ENCODE data around the gene PANK1. TPM values are rescaled to one million over a fixed set of nuclear protein-coding genes. Genes with fewer than 3 reads are reported as not detected.

PANK1 gene
- total and polyA plus RNA-seq, 2 of the 4 experiments (the other 2 are of a cell fraction) = 3.0 to 8.8 TPM

GRCh38 chr10:89653410-89653869, 8.4 kb upstream of the PANK1 start:
- no peak overlapping the region for H3K18ac ChIP-seq (ENCODE audit: low read depth, low read length)
- H4K91ac ChIP-seq (ENCODE audit: insufficient read depth, low read depth, low read length) = no peak overlapping the region
- no peaks in the 10 kb centered on the region for H3K27me3 ChIP-seq (ENCODE audit: control insufficient read depth, insufficient read depth, low read length)
- in situ Hi-C loops (cut with MboI; ENCODE audit: low sequenced_read_pairs) (no loop called here), dilution Hi-C loops (cut with HindIII; ENCODE audit: low sequenced_read_pairs, unreplicated experiment) (no loop called here), intact Hi-C loops (cut with micrococcal nuclease) (no loop called here)
- no CpG with 5 or more reads among the region's 6 CpGs for WGBS, 2 experiments (ENCODE audit: extremely low coverage in 2 of 2, insufficient read length in 1 of 2)
- no peak overlapping the region for H4K8ac ChIP-seq (ENCODE audit: low read depth in 2 of 2, low read length in 2 of 2)
- no peak overlapping the region for H2BK20ac ChIP-seq (ENCODE audit: low read depth, low read length)
- ChIA-PET POLR2A (ENCODE audit: unreplicated experiment) (no interaction called here), CTCF (no interaction called here)
- H3K4me3 ChIP-seq (ENCODE audit: insufficient read depth, low read depth, low read length) = no peak overlapping the region
- no peak overlapping the region for H2BK120ac ChIP-seq (ENCODE audit: low read depth, low read length)
- no peak overlapping the region for H2AFZ ChIP-seq (replicated peaks; ENCODE audit: low read length, poor library complexity)
- ATAC-seq (ENCODE audit: low read depth) = no peak
- H3K14ac ChIP-seq (replicated peaks; ENCODE audit: low read depth, low read length) = no peak overlapping the region
- no peak overlapping the region for H2AK5ac ChIP-seq (ENCODE audit: low read depth, low read length)
- H4K20me1 ChIP-seq (ENCODE audit: insufficient read depth, low read length) = no peaks in the 10 kb centered on the region
- no peak overlapping the region for H3K56ac ChIP-seq (ENCODE audit: extremely low read depth, insufficient read depth, low read length)
- no peak overlapping the region for H3K4me2 ChIP-seq (ENCODE audit: low read depth, low read length)
- H3K79me1 ChIP-seq (ENCODE audit: low read depth in 1 of 2, low read length in 2 of 2) = no peaks in the 10 kb centered on the region
- no peak overlapping the region for H3K27ac ChIP-seq (ENCODE audit: insufficient read depth, low read length)
- H3K9me1 ChIP-seq (ENCODE audit: insufficient read depth, low read length) = no peaks in the 10 kb centered on the region
- no peak overlapping the region for H2BK15ac ChIP-seq (ENCODE audit: low read depth, low read length)
- BruUV-seq (replicated peaks) = no TSS peak
- H2AK9ac ChIP-seq (replicated peaks; ENCODE audit: low read depth, low read length, poor library complexity) = no peak overlapping the region
- DNase-seq = peak; percentile 63
- no peak overlapping the region for H4K5ac ChIP-seq (ENCODE audit: low read depth, low read length)
- no peak overlapping the region for H3K23ac ChIP-seq (ENCODE audit: low read depth, low read length)
- no peaks in the 10 kb centered on the region for H3K9me3 ChIP-seq (ENCODE audit: control insufficient read depth, insufficient read depth, low read length)
- H3K9ac ChIP-seq (ENCODE audit: low read depth, low read length) = no peak overlapping the region
- TF ChIP-seq MXI1 (IDR thresholded peaks at IDR 0.05; ENCODE audit: borderline replicate concordance, low read depth, low read length) (no peak), BHLHE40 (IDR thresholded peaks at IDR 0.05; ENCODE audit: low read depth, low read length) (no peak), CHD1 (IDR thresholded peaks at IDR 0.05; ENCODE audit: low read depth, low read length) (no peak), RAD21 (IDR thresholded peaks at IDR 0.05; ENCODE audit: low read length) (no peak), MAZ (IDR thresholded peaks at IDR 0.05; ENCODE audit: borderline replicate concordance, low read depth, low read length) (no peak), RCOR1 (IDR thresholded peaks at IDR 0.05; ENCODE audit: insufficient replicate concordance, low read length) (no peak), SMC3 (IDR thresholded peaks at IDR 0.05; ENCODE audit: low read depth, low read length) (no peak), CEBPB (IDR thresholded peaks at IDR 0.05; ENCODE audit: low read depth, low read length) (no peak)
- TF ChIP-seq, protein P1, sequence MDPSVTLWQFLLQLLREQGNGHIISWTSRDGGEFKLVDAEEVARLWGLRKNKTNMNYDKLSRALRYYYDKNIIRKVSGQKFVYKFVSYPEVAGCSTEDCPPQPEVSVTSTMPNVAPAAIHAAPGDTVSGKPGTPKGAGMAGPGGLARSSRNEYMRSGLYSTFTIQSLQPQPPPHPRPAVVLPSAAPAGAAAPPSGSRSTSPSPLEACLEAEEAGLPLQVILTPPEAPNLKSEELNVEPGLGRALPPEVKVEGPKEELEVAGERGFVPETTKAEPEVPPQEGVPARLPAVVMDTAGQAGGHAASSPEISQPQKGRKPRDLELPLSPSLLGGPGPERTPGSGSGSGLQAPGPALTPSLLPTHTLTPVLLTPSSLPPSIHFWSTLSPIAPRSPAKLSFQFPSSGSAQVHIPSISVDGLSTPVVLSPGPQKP (IDR thresholded peaks at IDR 0.05; ENCODE audit: borderline replicate concordance, low read depth, low read length) = no peak
- TF ChIP-seq, protein P2, sequence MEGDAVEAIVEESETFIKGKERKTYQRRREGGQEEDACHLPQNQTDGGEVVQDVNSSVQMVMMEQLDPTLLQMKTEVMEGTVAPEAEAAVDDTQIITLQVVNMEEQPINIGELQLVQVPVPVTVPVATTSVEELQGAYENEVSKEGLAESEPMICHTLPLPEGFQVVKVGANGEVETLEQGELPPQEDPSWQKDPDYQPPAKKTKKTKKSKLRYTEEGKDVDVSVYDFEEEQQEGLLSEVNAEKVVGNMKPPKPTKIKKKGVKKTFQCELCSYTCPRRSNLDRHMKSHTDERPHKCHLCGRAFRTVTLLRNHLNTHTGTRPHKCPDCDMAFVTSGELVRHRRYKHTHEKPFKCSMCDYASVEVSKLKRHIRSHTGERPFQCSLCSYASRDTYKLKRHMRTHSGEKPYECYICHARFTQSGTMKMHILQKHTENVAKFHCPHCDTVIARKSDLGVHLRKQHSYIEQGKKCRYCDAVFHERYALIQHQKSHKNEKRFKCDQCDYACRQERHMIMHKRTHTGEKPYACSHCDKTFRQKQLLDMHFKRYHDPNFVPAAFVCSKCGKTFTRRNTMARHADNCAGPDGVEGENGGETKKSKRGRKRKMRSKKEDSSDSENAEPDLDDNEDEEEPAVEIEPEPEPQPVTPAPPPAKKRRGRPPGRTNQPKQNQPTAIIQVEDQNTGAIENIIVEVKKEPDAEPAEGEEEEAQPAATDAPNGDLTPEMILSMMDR (conservative IDR thresholded peaks at IDR 0.05; ENCODE audit: low read depth, low read length) = no peak
- H3K36me3 ChIP-seq (ENCODE audit: control insufficient read depth, insufficient read depth, low read length) = no peaks in the 10 kb centered on the region
- no peaks in the 10 kb centered on the region; the same call in 1 of the 2 replicates for H3K4me1 ChIP-seq (ENCODE audit: control insufficient read depth, insufficient read depth, low read length)
- no peak overlapping the region for H3K4ac ChIP-seq (ENCODE audit: low read depth, low read length)
- H2BK5ac ChIP-seq (ENCODE audit: low read depth, low read length, poor library complexity, severe bottlenecking) = no peak overlapping the region

All from IMR-90 (cell line).